Fibroblast of upper back skin (primary cell): ENCODE results near the gene KCNQ1.

Source experiments
- DNase-seq: peaks from one replicate; pipeline ENCODE4 v3.0.0-alpha.2; 2013

Gene KCNQ1

DNA sequence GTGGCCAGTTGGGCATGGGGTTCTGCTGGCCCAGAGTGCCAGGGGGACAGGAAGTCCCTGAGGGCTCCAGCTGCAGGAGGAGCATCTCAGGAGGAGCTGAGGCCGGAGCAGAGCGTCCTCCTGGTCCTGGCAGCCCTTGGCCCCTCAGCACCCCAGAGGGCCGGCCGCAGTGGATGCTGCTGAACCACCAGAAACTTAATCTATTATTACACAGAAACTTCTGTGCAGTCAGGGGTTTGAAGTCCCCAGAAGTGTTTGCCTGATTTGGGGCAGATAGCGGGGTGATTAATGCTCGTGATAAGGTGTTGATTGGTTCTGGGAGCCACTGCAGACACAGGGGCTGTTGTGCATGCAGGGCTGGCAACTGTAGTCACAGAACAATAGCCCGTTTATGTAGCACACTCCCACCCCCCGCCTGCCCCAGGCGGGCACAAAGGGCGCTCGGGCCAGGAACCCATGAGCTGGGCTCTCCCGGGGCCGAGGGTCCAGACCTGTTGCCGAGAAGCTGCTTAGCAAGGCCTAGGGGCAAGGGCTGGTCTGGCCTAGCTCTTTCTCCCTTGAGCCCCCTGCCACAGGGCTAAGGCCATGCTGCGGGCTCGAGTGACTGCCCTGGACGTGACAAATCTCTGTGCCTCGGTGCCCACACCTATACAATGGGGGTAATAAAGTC, 284.0 kb downstream of the KCNQ1 start:
- no peak for DNase-seq

DNA sequence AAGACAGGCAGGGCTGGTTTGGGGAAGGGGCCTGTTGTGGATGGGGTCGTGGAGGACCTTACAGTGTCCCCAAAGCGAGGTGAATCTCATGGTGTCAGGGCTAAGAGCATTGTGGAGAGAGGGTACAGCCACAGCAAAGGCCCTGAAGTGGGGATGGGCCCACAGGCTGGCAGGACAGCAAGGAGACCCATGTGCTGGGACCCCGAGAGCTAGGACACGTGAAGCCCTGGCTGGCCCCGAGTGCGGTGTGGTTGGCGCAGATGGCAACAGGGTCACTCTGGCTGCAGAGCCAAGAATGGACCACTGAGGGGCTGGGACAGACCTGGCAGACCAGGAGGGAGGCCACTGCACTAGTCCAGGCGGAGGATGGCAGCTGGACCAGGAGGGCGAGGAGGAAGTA, 285.0 kb downstream of the KCNQ1 start:
- no peak for DNase-seq

DNA sequence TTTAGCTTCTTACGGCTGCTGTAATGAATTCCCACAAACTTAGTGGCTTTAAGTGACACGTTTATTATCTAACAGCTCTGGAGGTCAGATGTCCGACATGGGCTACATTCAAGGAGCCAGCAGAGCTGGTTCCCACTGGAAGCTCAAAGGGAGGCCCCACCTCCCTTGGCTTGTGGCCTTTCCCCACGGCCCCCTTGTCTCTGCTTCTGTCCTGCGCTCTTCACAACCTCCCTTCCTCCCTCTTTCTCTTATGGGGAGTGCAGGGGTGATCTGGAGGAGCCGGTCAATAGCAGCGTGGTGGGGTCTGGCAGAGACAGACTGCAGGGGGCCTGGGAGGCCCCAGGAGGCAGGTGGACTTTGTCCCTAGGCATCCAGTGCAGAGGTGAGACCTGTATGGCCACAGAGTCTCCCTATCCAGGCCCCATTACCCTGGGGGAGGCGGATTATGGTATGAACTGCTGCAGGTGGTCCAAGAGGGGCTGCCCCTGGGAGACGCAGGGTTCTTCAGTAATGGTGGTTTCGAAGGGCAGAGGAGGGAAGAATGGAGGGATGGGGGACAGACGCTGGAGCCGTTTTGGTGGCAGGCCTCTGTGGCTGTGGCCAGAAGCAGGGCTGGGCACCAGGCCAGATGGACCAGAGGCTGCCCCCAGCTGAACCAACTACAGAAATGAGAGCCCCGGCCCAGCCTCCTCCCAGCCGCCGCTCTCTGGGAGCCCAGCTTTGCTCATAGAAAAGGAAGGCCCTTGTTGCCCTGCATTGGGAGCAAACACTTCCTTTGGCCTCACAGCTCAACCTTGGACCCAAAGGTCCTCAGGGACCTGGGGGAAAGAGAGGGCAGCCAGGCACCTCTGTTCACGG, 285.7 kb downstream of the KCNQ1 start:
- DNase-seq, result no peak

DNA sequence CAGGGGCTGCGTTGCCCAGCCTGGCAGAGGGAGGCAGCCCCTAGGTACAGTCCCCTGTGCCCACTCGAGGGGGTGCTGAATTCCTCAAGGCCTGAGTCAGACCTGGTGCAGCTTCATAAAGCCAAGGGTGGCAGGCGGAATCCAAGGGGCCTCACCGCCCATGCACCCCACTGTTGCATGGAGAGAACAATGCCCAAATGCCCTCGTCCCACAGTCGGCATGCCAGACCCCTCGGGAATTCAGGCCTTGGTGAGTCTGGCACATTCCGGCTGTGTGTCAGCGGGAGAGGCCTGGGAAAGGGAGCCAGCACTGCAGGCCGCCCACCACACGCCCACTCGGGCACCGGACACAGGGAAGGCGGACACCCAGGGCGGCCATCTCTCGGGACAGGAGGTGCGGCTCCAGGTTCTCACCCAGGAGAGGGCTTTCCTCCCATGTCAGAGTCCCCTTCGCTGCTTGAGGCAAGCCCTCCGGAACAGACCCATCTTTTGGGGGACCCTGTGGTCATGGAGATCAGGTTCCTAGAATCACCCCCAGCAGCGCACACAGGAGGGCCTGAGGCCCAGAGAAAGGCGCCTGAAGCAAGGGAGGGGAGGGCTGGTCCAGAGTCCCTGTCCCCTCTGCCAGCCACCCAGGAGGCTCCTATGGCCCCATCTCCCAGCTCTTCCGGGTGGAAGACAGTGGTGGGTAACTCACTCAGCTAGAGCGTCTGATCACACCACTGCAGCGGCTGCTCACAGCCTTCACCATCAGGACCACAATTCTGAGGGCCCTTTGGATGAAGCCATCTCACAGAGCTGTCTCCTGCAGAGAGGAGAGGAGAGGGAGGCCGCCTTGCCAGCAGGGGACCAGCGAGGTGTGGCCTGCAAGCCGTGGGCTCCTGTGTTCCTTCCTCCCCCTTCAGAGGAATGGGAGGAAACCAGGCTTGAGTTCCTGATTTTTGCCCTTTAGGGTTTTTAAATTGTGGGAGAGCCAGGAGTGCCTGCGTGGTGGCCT, 286.6 kb downstream of the KCNQ1 start:
- DNase-seq, result no peak

- DNase-seq, result no peak
Measured at GRCh38 chr11:2732261-2732939, 287.6 kb downstream of the KCNQ1 start.

GRCh38 chr11:2732940-2733628, 288.3 kb downstream of the KCNQ1 start:
- no peak for DNase-seq

DNA sequence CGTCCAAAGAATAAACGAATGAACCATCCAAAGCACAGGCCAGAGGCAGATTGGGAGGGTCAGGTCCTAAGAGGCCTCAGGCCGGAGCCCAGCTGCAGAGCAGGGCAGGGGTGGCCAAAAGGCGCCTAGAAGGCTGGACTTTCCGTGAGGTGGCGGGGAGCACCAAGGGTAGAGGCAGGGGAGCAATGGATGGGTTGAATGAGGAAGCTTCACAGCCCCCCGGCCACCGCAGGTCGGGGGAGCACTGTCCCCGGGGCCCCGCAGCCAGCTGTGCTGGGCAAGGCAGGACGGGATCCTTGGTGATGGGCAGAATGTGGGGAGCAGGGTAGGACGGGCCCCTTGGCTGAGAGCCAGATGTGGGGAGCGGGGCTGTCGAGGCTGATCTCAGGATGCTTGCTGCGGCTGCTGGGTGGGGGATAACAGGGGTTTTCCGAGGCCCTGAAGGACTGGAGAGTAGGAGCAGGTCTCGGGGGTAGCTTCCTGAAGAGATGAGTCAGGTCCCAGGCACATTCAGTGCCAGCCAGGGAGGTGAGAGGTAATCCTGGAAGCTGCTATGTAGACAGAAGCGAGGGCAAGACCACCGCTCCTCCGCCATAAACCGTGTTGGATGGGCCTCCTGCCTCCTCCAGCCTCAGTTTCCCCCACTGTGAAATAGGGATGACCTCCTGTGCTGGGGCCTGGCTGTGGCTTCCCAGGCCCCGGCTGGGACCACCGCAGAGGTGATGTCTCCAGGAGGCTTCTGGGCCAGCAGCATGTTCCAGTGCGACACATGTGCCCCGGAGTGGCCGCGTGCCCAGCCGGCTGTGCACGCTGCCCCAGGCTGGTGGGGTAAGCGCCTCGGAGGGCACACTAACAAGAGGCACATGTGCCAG, 289.6 kb downstream of the KCNQ1 start:
- no peak for DNase-seq

DNA sequence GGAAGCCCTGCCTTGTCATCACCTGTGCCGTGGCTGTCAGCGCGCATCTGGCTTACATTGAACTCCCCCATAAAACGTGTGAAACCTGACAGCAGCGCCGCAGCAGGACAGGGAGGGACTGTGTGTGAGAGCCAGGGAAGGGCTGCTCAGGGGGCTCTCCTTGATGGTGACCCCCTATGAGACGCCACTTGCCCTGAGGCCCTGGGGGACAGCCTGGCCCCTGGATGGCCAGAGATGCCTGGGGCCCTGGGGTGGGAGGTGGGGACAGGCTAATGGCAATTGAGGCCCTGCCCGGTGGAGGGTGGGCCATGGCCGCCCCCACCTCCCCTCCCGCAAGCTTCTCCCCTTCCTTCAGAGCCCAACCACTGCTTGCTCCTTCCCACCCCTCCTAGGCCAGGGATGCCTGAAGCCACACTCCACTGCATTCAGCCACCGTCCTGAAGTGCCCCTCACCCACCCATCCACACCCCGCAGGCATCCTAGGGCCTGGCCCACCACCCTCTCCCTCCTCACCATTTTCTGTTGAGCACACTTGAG, 290.3 kb downstream of the KCNQ1 start:
- no peak for DNase-seq

DNA sequence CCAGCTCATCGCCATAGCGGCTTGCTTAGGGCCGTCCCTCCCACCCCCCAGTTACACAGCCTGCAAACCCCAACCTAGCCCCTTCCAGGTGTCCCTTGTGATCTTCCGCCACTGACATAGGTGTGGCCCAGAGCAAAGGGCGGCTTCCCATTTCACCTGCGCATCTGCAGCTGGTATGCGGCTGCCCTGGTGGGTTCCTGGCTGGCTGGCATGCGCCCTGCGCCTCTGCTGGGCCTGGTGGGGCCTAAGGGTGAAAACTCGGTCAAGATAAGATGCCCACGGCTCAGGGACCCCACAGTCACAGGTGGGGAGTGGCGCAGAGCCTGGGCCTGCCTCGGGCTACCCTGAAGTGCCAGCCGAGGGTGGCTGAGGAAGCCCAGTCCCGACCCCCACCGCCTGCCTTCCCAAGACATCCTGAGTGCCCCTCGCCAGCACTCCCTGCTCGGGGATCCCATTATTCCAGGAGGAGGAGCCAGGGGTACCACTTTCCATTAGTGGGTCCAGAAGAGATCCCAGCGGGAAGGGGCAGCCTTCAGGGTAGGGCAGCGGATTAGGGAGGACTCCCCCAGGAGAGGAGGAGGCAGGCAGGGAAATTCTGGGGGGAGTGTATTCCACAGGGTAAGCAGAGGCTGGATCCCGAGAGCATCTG, 291.9 kb downstream of the KCNQ1 start:
- DNase-seq, result no peak

GRCh38 chr11:2737226-2737590, 292.4 kb downstream of the KCNQ1 start:
- no peak for DNase-seq

DNA sequence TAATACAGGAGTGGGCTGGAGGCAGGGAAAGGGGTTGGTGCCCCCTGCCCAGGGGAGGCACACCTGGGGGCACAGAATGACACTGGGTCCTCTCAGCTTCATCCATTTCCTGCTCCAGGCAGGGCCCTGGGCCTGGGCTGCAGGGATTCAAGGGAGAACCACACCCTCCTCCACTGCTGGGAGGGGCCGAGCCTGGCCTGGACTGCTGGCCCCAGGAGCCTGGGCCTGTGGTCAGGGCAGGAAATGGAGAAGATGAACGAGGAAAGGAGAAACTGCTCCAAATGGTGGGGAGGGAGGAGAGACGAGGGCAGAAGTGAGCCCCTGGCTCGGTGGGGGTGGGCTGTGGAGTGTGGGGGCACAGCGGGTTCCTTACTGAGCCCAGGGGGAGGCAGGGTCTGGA, 293.1 kb downstream of the KCNQ1 start:
- peak; percentile 30 for DNase-seq

GRCh38 chr11:2738551-2739431, 294.0 kb downstream of the KCNQ1 start:
- DNase-seq, result no peak

DNA sequence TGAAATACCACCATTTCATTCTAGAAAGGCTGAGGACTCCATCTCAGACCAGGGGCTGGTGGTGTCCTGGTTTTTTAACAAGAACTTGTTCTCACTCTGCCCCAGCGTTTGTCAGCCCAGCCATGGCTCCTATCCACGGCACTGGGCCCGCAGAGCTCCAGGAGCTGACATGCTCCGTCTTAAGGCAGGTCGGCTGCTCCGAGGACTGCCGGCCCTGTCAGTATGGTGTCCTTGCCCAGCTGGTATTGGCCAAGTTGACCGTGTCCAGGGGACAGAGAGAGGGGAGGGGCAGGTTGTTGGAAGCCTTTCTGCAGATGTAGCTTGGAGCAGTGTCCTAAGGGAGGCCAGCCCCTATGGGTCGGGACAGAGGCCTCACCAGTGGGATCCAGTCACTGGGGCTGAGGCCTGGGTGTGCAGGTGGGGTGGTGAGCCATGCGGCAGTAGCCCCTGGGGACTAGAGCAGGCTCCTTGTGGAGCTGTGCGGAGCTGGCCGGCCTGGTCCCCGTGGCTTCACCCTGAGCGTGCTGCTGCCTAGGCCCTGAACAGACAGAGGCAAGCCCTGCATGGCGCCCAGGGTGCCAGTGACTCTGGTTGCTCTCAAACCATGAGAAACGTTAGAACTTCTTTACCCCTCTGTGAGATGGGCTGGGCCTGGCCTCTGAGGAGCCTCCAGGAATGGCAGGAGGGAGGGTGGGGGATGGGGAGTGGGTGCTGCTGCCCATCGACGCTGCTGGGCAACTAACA, 294.9 kb downstream of the KCNQ1 start:
- no peak for DNase-seq

DNA sequence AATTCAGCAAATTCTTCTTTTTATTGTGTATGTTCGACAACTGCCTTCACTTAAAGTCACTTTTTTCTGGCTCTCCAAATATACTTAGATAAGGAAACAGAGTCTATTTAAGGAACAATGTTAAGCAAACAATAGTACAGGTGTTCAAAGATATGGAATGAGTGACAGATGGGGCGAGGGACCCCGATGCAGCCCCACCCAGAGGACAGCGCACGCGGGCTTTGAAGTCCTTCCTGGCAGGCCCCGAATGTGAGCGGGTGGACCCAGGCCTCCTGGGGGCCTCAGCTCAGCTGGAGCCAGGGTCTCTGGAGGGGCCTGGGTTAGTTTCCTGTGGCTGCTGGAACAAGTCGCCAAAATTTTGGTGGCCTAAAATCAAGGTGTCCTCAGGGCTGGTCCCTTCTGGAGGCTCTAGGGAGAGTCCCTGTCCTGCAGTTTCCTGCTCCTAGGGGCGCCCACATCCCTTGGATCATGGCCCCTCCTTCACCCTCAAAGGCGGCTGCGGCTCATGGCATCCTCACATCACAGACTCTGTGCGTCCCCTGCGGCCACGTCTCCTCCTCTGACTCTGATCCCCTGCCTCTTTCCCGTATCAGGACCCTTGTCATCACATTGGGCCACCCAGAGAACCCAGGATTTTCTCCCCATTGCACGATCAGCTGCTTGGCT, 295.6 kb downstream of the KCNQ1 start:
- DNase-seq, result no peak

DNA sequence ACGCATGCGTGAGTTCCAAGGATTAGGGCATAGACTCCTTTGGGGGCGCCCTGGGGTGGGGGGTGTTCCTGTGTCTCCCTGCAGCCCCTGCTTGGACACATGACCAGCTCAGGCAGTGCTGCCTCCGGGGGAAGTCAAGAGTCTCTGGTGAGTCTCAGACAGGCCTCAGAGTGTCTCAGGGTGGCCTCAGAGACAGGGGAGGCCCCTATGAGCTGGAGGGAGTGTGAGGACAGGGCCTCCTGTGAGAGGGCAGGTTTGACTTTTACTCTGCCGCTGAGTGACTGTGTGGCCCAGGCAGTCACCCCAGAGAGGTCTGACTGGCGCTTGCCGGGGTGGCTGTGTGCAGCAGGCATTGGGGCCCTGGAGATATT, 296.2 kb downstream of the KCNQ1 start:
- DNase-seq, result no peak

GRCh38 chr11:2741377-2742131, 296.7 kb downstream of the KCNQ1 start:
- DNase-seq, result peak; percentile 54

DNA sequence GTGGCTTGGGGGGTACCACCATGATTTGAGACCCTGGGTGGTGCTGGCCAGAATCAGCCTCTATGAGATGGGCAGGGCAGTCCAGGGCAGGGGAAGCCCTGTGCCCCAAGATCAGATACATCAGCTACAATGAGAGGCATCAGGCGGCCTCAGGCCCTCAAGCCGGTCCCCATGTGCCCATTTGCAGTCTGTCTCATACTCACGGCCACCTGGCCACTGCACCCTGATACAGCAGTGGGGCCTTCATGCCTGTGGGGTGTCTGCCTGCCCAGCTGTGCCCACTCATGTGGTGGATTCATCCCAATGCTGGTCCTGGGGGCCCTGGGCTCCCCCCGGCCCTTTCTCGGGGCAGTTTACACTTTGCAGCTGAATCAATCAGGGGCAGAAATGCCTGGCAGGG, 297.4 kb downstream of the KCNQ1 start:
- DNase-seq, result no peak
